H1 (cell line): ENCODE results near the gene CDKL1. TPM values are rescaled to one million over a fixed set of nuclear protein-coding genes. Genes with fewer than 3 reads are reported as not detected.
A peak's percentile ranks its signal among the peaks of the same experiment; 100 is the strongest.

Experiments
- CTCF ChIA-PET: fragments of 300-600 bp; sonication (Branson Sonifier 250); formaldehyde crosslinking; loops from one replicate; lab custom pipeline; 2021; ENCODE audit not compliant: partially characterized antibody; lab: Charles Lee
- POLR2A ChIA-PET: fragments of 300-600 bp; sonication (Branson Sonifier 250); formaldehyde crosslinking; loops from one replicate; lab custom pipeline; 2021; ENCODE audit warnings: inconsistent platforms; ENCODE audit not compliant: partially characterized antibody; lab: Charles Lee
- DNase-seq, 2 experiments: peaks; one replicate each; pipeline versions ENCODE4 v3.0.0 to v3.0.0-alpha.2; 2010 to 2022; ENCODE audit warnings: low spot score in 2 of 2, low read depth in 1 of 2, mixed read lengths in 1 of 2
- FAIRE-seq: peaks from 2 replicates; lab custom pipeline; 2011; peaks lifted over from hg19 to GRCh38; lab: Jason Lieb, UNC
- H2AFZ ChIP-seq: 2 replicates; pipeline ENCODE4 v1.8.1; 2012; ENCODE audit warnings: low read length, inconsistent platforms
- H2AK5ac ChIP-seq: 2 replicates; pipeline ENCODE4 v1.6.1; 2013; ENCODE audit warnings: low read depth, low read length
- H2BK120ac ChIP-seq: replicated peaks from 2 replicates; pipeline ENCODE3; 2013; ENCODE audit warnings: low read depth, low read length, inconsistent platforms
- H2BK12ac ChIP-seq: 2 replicates; pipeline ENCODE4 v1.6.1; 2013; ENCODE audit warnings: low read depth, low read length
- H2BK15ac ChIP-seq: 2 replicates; pipeline ENCODE4 v1.6.1; 2013; ENCODE audit warnings: low read length
- H2BK20ac ChIP-seq: 2 replicates; pipeline ENCODE4 v1.6.1; 2013; ENCODE audit warnings: low read length
- H2BK5ac ChIP-seq: 2 replicates; pipeline ENCODE4 v1.6.1; 2013; ENCODE audit warnings: low read depth, low read length
- H3K14ac ChIP-seq: 2 replicates; pipeline ENCODE4 v1.6.1; 2013; ENCODE audit warnings: inconsistent platforms; ENCODE audit not compliant: insufficient read length
- H3K18ac ChIP-seq: 2 replicates; pipeline ENCODE4 v1.6.1; 2013; ENCODE audit warnings: low read length; ENCODE audit errors: extremely low read depth
- H3K23ac ChIP-seq: 2 replicates; pipeline ENCODE4 v1.6.1; 2013; ENCODE audit warnings: inconsistent platforms; ENCODE audit not compliant: insufficient read length
- H3K23me2 ChIP-seq: 2 replicates; pipeline ENCODE4 v1.6.1; 2013; ENCODE audit warnings: low read depth, low read length
- H3K27ac ChIP-seq: 2 replicates; pipeline ENCODE4 v1.6.1; 2011; ENCODE audit warnings: low read depth, low read length, inconsistent platforms
- H3K27me3 ChIP-seq, 4 experiments: replicated peaks in 1 of 4; 1 replicate in 1 of 4; 2 replicates in 3 of 4; pipeline versions ENCODE4 v1.6.1 to v1.8.1; 2011 to 2013; ENCODE audit warnings: low read length in 3 of 4, mild to moderate bottlenecking in 3 of 4, inconsistent platforms in 2 of 4, mixed read lengths in 2 of 4, moderate library complexity in 1 of 4; ENCODE audit not compliant: control insufficient read depth in 3 of 4, insufficient read depth in 3 of 4; ENCODE audit errors: extremely low read depth in 1 of 4
- H3K36me3 ChIP-seq, 4 experiments: 2 replicates each; pipeline versions ENCODE4 v1.6.1 to v1.8.1; 2011 to 2013; ENCODE audit warnings: mild to moderate bottlenecking in 4 of 4, low read length in 3 of 4, moderate library complexity in 2 of 4, control low read depth in 1 of 4, inconsistent platforms in 1 of 4; ENCODE audit not compliant: insufficient read depth in 4 of 4, control insufficient read depth in 2 of 4
- H3K4ac ChIP-seq: replicated peaks from 2 replicates; pipeline ENCODE3; 2013; ENCODE audit warnings: low read length, low read depth, mixed read lengths, inconsistent platforms; ENCODE audit not compliant: insufficient read length
- H3K4me1 ChIP-seq, 4 experiments: replicated peaks in 1 of 4; 1 replicate in 1 of 4; 2 replicates in 3 of 4; pipeline versions ENCODE4 v1.6.1 to v1.8.1; 2011 to 2013; ENCODE audit warnings: low read length in 3 of 4, inconsistent platforms in 2 of 4, mixed read lengths in 1 of 4; ENCODE audit not compliant: insufficient read depth in 4 of 4, control insufficient read depth in 3 of 4
- H3K4me2 ChIP-seq, 2 experiments: 2 replicates each; pipeline versions ENCODE4 v1.6.1 to v1.8.1; 2011 to 2013; ENCODE audit warnings: low read depth in 2 of 2, low read length in 2 of 2, control low read depth in 1 of 2, inconsistent platforms in 1 of 2, mild to moderate bottlenecking in 1 of 2; ENCODE audit not compliant: insufficient read depth in 1 of 2
- H3K4me3 ChIP-seq, 4 experiments: fragments of 200-600, 300-600 bp in 1 of 4; sonication (generic), shearing (Covaris generic), sonication (Bioruptor Twin) in 1 of 4; 2 replicates each; pipeline versions ENCODE4 v1.5.1 to v1.8.1; 2011 to 2016; ENCODE audit warnings: low read length in 4 of 4, low read depth in 3 of 4, control low read depth in 2 of 4, inconsistent platforms in 2 of 4, mild to moderate bottlenecking in 2 of 4, mixed read lengths in 1 of 4, moderate library complexity in 1 of 4; ENCODE audit not compliant: insufficient read depth in 2 of 4; ENCODE audit errors: extremely low read depth in 1 of 4
- H3K56ac ChIP-seq: replicated peaks from 2 replicates; pipeline ENCODE3; 2013; ENCODE audit warnings: low read depth, mild to moderate bottlenecking, mixed read lengths, low read length, inconsistent platforms; ENCODE audit not compliant: insufficient read length
- H3K79me1 ChIP-seq: 2 replicates; pipeline ENCODE4 v1.6.1; 2013; ENCODE audit warnings: low read depth, low read length, control low read depth
- H3K79me2 ChIP-seq, 2 experiments: 2 replicates each; pipeline versions ENCODE4 v1.6.1 to v1.8.1; 2012 to 2013; ENCODE audit warnings: low read length in 2 of 2, mild to moderate bottlenecking in 2 of 2, inconsistent platforms in 1 of 2; ENCODE audit not compliant: insufficient read depth in 2 of 2, control insufficient read depth in 1 of 2
- H3K9ac ChIP-seq, 4 experiments: replicated peaks in 1 of 4; 1 replicate in 1 of 4; 2 replicates in 3 of 4; pipeline versions ENCODE4 v1.6.1 to v1.8.1; 2011 to 2013; ENCODE audit warnings: low read depth in 3 of 4, low read length in 3 of 4, control low read depth in 2 of 4, mild to moderate bottlenecking in 2 of 4, moderate library complexity in 2 of 4, inconsistent platforms in 1 of 4; ENCODE audit errors: extremely low read depth in 1 of 4
- H3K9me3 ChIP-seq, 2 experiments: 2 replicates each; pipeline versions ENCODE4 v1.6.1 to v1.8.1; 2012 to 2013; ENCODE audit warnings: mild to moderate bottlenecking in 2 of 2, moderate library complexity in 2 of 2, control low read depth in 1 of 2, inconsistent platforms in 1 of 2, low read depth in 1 of 2, low read length in 1 of 2, mixed read lengths in 1 of 2; ENCODE audit not compliant: insufficient read depth in 2 of 2
- H4K20me1 ChIP-seq, 2 experiments: replicated peaks in 1 of 2; 2 replicates each; pipeline versions ENCODE3 to v1.8.1; 2011 to 2013; ENCODE audit warnings: inconsistent platforms in 2 of 2, low read length in 2 of 2, mild to moderate bottlenecking in 1 of 2; ENCODE audit not compliant: insufficient read depth in 2 of 2, control insufficient read depth in 1 of 2
- H4K5ac ChIP-seq: 2 replicates; pipeline ENCODE4 v1.6.1; 2013; ENCODE audit warnings: low read length, low read depth, mixed read lengths, inconsistent platforms; ENCODE audit not compliant: insufficient read length
- H4K8ac ChIP-seq: 2 replicates; pipeline ENCODE4 v1.8.0; 2013; ENCODE audit warnings: mild to moderate bottlenecking, moderate library complexity, low read length, inconsistent platforms; ENCODE audit not compliant: insufficient read depth; ENCODE audit errors: extremely low read depth
- H4K91ac ChIP-seq: replicated peaks from 2 replicates; pipeline ENCODE3; 2013; ENCODE audit warnings: low read length, mixed read lengths, inconsistent platforms; ENCODE audit not compliant: insufficient read length
- BACH1 ChIP-seq: IDR thresholded peaks from 2 replicates; pipeline ENCODE4 v1.6.1; 2012; ENCODE audit warnings: low read length, improper control_type of control experiment
- E2F6 ChIP-seq: IDR thresholded peaks from 2 replicates; pipeline ENCODE4 v1.6.1; 2012; ENCODE audit warnings: inconsistent platforms
- GTF2F1 ChIP-seq: IDR thresholded peaks from 2 replicates; pipeline ENCODE4 v1.6.1; 2012; ENCODE audit warnings: low read depth, low read length, improper control_type of control experiment, borderline replicate concordance
- HDAC2 ChIP-seq, 2 experiments: fragments of 300-600 bp in 1 of 2; sonication (generic) in 1 of 2; IDR thresholded peaks; 2 replicates each; pipeline ENCODE4 v1.6.1; 2011 to 2012; ENCODE audit warnings: low read depth in 2 of 2, low read length in 2 of 2, mild to moderate bottlenecking in 2 of 2, moderate library complexity in 2 of 2, borderline replicate concordance in 1 of 2, inconsistent platforms in 1 of 2
- RXRA ChIP-seq: IDR thresholded peaks from 2 replicates; pipeline ENCODE4 v1.6.1; 2011; ENCODE audit warnings: low read depth, mild to moderate bottlenecking, low read length, moderate library complexity; ENCODE audit not compliant: insufficient read depth
- SAP30 ChIP-seq: fragments of 300-600 bp; sonication (generic); IDR thresholded peaks from 2 replicates; pipeline ENCODE4 v1.7.1; 2012; ENCODE audit warnings: low read length, moderate library complexity, mild to moderate bottlenecking, inconsistent platforms; ENCODE audit not compliant: insufficient read depth, insufficient replicate concordance
- SIN3A ChIP-seq, 2 experiments: IDR thresholded peaks in 1 of 2; conservative IDR thresholded peaks in 1 of 2; 2 replicates each; pipeline ENCODE4 v1.6.1; 2011 to 2012; ENCODE audit warnings: low read length in 2 of 2, improper control_type of control experiment in 1 of 2, low read depth in 1 of 2, mild to moderate bottlenecking in 1 of 2
- SIX5 ChIP-seq: IDR thresholded peaks from 2 replicates; pipeline ENCODE4 v1.6.1; 2011; ENCODE audit warnings: mild to moderate bottlenecking, low read depth, low read length
- SP4 ChIP-seq: IDR thresholded peaks from 2 replicates; pipeline ENCODE4 v1.6.1; 2012; ENCODE audit warnings: low read length, inconsistent platforms
- SRF ChIP-seq: IDR thresholded peaks from 2 replicates; pipeline ENCODE4 v1.6.1; 2011; ENCODE audit warnings: mild to moderate bottlenecking, low read depth, low read length, moderate library complexity
- SUZ12 ChIP-seq: fragments of 200-600 bp; sonication (generic); IDR thresholded peaks from 2 replicates; pipeline ENCODE4 v1.6.1; 2012; ENCODE audit warnings: mild to moderate bottlenecking, inconsistent platforms, low read length, moderate library complexity, mixed read lengths
- ZNF274 ChIP-seq: IDR thresholded peaks from 2 replicates; pipeline ENCODE4 v1.7.0; 2012; ENCODE audit warnings: low read length, borderline replicate concordance; ENCODE audit errors: extremely low read depth
- WGBS, 2 experiments: shearing (Covaris generic) in 1 of 2; methylation state at CpG; one replicate each; pipeline versions ENCODE4 v1.1.6 to v1.1.7; 2013 to 2015; ENCODE audit warnings: low lambda C conversion rate in 2 of 2, mixed read lengths in 2 of 2, inconsistent platforms in 1 of 2, low coverage in 1 of 2, missing lambda C conversion rate in 1 of 2; ENCODE audit not compliant: insufficient replicate concordance in 2 of 2, insufficient coverage in 1 of 2, insufficient read length in 1 of 2; ENCODE audit errors: extremely low coverage in 1 of 2, missing lambda C conversion rate in 1 of 2; 5-methylcytosine and 5-hydroxymethylcytosine counted together
- polyA plus RNA-seq, 7 experiments: library from polyadenylated mRNA; depleted of rRNA in 3 of 7; stranded (reverse) in 5 of 7; unstranded in 2 of 7; fragments of >200 nt in 5 of 7; fragments of 200-250 nt in 2 of 7; gene quantifications; 1 replicate in 5 of 7; 2 replicates in 1 of 7; 4 replicates in 1 of 7; pipeline versions ENCODE4 v1.2.1 to v1.2.3, GENCODE V29; 2011 to 2013; ENCODE audit warnings: missing spikeins in 2 of 7, mixed read lengths in 2 of 7
- total RNA-seq: library from RNA; stranded (reverse); fragmentation: NEBNext Ultra II Directional; extraction: Animal tissue kit (Norgen Biotek cat#: 25700); gene quantifications from 2 replicates; pipeline ENCODE4 v1.2.1, GENCODE V29; 2021

Gene CDKL1
- total and polyA plus RNA-seq, 2 of the 8 experiments (the other 6 are each of a cell fraction or from before 2014, with no cell fraction given), result 1.2 to 2.2 TPM

GRCh38 chr14:50395448-50395847 lies 1.2 kb downstream of the CDKL1 start:
- Histone ChIP-seq H2BK120ac (no peak overlapping the region), H3K56ac (no peak overlapping the region), H2BK5ac (no peak overlapping the region), H3K79me1 (no peaks in the 10 kb centered on the region), H3K14ac (no peak overlapping the region), H3K27ac (no peak overlapping the region), H3K4me2 (peak overlapping the region in 1 of 2 experiments; percentile 98; a peak in 2 of 4 replicates), H3K4me1 (peaks cover 0 to 8% (median 7%) of the 10 kb centered on the region in 4 experiments; a peak in 6 of 7 replicates), H2BK15ac (no peak overlapping the region), H4K20me1 (no peaks in the 10 kb centered on the region), H3K23me2 (peaks cover 11% of the 10 kb centered on the region), H4K5ac (no peak overlapping the region), H3K9me3 (no peaks in the 10 kb centered on the region), H3K18ac (no peak overlapping the region), H3K36me3 (no peaks in the 10 kb centered on the region), H3K4me3 (peak overlapping the region in 1 of 4 experiments; percentile 73; a peak in 1 of 8 replicates), H3K4ac (no peak overlapping the region), H2AFZ (no peak overlapping the region), H3K9ac (no peak overlapping the region), H2BK20ac (no peak overlapping the region), H3K79me2 (no peaks in the 10 kb centered on the region), H2AK5ac (no peak overlapping the region), H3K23ac (no peak overlapping the region), H4K8ac (no peak overlapping the region), H2BK12ac (no peak overlapping the region), H3K27me3 (peaks cover 0 to 14% (median 9%) of the 10 kb centered on the region in 4 experiments; a peak in 4 of 7 replicates), H4K91ac (no peak overlapping the region)
- ChIA-PET POLR2A (interaction anchor here (1.3 to 3.2 kb wide), 2 partner anchors 60 to 83 kb away, joined by 3 to 10 read pairs; partner anchors contain the start of genes DMAC2L and L2HGDH), CTCF (no interaction called here)
- DNase-seq (no peak), FAIRE-seq (no peak)
- no peak for TF ChIP-seq SRF
- no peak for TF ChIP-seq E2F6
- TF ChIP-seq HDAC2 (IDR thresholded peaks at IDR 0.05; ENCODE audit: borderline replicate concordance in 1 of 2, low read depth in 2 of 2, low read length in 2 of 2), result no peak
- TF ChIP-seq RXRA, result no peak
- no peak for TF ChIP-seq SIX5
- TF ChIP-seq ZNF274, result no peak
- no peak for TF ChIP-seq SAP30
- TF ChIP-seq GTF2F1, result no peak
- no peak for TF ChIP-seq SP4
- TF ChIP-seq SIN3A (conservative IDR thresholded peaks at IDR 0.05 in 1 of 2, IDR thresholded peaks at IDR 0.05 in 1 of 2; ENCODE audit: low read depth in 1 of 2, low read length in 2 of 2), result no peak
- TF ChIP-seq BACH1, result no peak
- TF ChIP-seq SUZ12, result no peak
- 84% methylated on average over 5 of the region's 5 CpGs; no CpG with 5 or more reads in 1 of the 2 experiments for WGBS, 2 experiments
